Upper lobe of left lung (tissue), 4 donors: ENCODE measurements around the gene ANKRD31.

ENCODE experiments used
- CTCF ChIP-seq, 6 experiments: fragments of 450-650 bp in 4 of 6; fragments of 200-600 bp in 2 of 6; sonication (generic) in 2 of 6; IDR thresholded peaks; one replicate each; pipeline ENCODE4 v1.5.1; 2016 to 2019; ENCODE audit warnings: antibody characterized with exemption in 6 of 6
- EP300 ChIP-seq, 4 donors: sonication (generic); formaldehyde crosslinking; IDR thresholded peaks; one replicate each; pipeline ENCODE4 v1.5.1; 2017; ENCODE audit warnings: antibody characterized with exemption in 4 of 4, control low read depth in 2 of 4
- POLR2A ChIP-seq, 4 donors: fragments of 450-650 bp; IDR thresholded peaks; one replicate each; pipeline ENCODE4 v1.5.1; 2016 to 2017; ENCODE audit warnings: antibody characterized with exemption in 4 of 4, mild to moderate bottlenecking in 2 of 4

DNA sequence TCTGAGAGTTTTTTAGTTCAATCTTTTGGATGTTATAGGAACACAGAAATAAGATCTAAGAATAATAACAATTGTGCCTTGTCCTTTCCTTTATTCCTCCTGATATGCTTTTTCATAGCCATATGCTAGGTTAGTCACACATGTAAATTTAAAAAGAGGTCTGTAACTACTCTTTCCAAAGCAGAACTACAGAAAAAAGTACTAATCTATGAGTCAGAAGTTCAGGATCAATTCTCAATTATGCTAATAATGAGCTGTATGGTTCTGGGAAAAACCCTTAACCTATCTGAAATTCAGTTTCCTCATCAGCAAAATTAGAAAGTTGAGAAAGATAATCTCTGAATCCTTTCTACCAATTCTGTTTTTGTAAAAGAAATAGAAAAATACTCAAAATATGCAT is 44.4 kb downstream of the ANKRD31 start:
- TF ChIP-seq CTCF (IDR thresholded peaks at IDR 0.05): no peak
- TF ChIP-seq POLR2A (IDR thresholded peaks at IDR 0.05): no peak
- no peak for TF ChIP-seq EP300 (IDR thresholded peaks at IDR 0.05)
